HL-60 (cell line): ENCODE measurements around the gene KCNQ1.

Experiments
- TF ChIP-seq, protein P1 (sequence below): IDR thresholded peaks from one replicate; pipeline ENCODE4 v1.5.1; 2011; ENCODE audit warnings: low read length, control low read depth, inconsistent platforms; ENCODE audit not compliant: insufficient read depth
- TF ChIP-seq, protein P2 (sequence below): IDR thresholded peaks from 2 replicates; pipeline ENCODE4 v1.6.1; 2012; ENCODE audit warnings: low read depth; ENCODE audit not compliant: insufficient replicate concordance

DNA sequence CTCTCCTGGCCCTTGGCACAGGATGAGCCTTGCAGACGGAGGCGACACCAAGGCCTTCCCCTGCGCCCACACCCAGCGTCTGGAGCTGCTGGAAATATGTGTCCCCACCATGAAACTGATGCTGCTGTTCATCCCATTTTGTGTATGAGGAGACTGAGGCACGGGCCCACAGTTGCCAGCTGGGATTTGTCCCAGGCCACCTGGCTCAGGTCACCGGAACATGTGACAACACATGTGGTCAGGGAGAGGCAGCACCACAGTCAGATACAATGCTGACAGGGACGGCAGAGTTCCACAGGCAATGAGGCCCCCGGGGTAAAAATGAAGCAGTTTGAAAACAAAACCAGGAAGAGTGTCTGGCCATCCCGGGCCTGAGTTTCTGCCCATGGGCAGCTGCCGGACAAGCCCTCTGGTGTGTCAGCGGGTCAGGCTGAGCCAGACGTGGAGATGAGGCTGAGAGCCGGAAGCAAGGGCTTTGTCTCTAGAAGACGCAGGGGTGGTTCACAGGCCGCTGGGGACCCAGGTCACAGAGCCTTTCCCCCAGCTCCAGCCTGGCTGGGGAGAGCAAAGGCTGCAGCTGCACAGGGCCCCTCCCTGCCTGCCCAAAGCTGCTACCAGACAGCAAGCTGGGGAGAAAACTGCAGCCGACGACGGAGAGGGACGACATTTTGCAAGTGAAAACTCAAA, 360.0 kb downstream of the KCNQ1 start:
- TF ChIP-seq, protein P1, sequence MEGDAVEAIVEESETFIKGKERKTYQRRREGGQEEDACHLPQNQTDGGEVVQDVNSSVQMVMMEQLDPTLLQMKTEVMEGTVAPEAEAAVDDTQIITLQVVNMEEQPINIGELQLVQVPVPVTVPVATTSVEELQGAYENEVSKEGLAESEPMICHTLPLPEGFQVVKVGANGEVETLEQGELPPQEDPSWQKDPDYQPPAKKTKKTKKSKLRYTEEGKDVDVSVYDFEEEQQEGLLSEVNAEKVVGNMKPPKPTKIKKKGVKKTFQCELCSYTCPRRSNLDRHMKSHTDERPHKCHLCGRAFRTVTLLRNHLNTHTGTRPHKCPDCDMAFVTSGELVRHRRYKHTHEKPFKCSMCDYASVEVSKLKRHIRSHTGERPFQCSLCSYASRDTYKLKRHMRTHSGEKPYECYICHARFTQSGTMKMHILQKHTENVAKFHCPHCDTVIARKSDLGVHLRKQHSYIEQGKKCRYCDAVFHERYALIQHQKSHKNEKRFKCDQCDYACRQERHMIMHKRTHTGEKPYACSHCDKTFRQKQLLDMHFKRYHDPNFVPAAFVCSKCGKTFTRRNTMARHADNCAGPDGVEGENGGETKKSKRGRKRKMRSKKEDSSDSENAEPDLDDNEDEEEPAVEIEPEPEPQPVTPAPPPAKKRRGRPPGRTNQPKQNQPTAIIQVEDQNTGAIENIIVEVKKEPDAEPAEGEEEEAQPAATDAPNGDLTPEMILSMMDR: no peak
- TF ChIP-seq, protein P2, sequence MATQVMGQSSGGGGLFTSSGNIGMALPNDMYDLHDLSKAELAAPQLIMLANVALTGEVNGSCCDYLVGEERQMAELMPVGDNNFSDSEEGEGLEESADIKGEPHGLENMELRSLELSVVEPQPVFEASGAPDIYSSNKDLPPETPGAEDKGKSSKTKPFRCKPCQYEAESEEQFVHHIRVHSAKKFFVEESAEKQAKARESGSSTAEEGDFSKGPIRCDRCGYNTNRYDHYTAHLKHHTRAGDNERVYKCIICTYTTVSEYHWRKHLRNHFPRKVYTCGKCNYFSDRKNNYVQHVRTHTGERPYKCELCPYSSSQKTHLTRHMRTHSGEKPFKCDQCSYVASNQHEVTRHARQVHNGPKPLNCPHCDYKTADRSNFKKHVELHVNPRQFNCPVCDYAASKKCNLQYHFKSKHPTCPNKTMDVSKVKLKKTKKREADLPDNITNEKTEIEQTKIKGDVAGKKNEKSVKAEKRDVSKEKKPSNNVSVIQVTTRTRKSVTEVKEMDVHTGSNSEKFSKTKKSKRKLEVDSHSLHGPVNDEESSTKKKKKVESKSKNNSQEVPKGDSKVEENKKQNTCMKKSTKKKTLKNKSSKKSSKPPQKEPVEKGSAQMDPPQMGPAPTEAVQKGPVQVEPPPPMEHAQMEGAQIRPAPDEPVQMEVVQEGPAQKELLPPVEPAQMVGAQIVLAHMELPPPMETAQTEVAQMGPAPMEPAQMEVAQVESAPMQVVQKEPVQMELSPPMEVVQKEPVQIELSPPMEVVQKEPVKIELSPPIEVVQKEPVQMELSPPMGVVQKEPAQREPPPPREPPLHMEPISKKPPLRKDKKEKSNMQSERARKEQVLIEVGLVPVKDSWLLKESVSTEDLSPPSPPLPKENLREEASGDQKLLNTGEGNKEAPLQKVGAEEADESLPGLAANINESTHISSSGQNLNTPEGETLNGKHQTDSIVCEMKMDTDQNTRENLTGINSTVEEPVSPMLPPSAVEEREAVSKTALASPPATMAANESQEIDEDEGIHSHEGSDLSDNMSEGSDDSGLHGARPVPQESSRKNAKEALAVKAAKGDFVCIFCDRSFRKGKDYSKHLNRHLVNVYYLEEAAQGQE: no peak
